Fibroblast of skin of right biceps (primary cell): ENCODE data around the gene LCLAT1.

Experiments
- DNase-seq: peaks from one replicate; pipeline ENCODE4 v3.0.0-alpha.2; 2013

The LCLAT1 gene

GRCh38 chr2:30527411-30527810 lies 80.4 kb downstream of the LCLAT1 start:
- DNase-seq: no peak

GRCh38 chr2:30527859-30528258 lies 80.8 kb downstream of the LCLAT1 start:
- DNase-seq: no peak

GRCh38 chr2:30530346-30530745 lies 83.3 kb downstream of the LCLAT1 start:
- no peak for DNase-seq

GRCh38 chr2:30541680-30542079 lies 94.6 kb downstream of the LCLAT1 start:
- no peak for DNase-seq

GRCh38 chr2:30545875-30546274 lies 98.8 kb downstream of the LCLAT1 start:
- DNase-seq: no peak

GRCh38 chr2:30548386-30548785 lies 101.3 kb downstream of the LCLAT1 start:
- no peak for DNase-seq

- DNase-seq: no peak
Measured at GRCh38 chr2:30549096-30549495, 102.0 kb downstream of the LCLAT1 start.

- DNase-seq: no peak
Measured at GRCh38 chr2:30559544-30560275, 112.7 kb downstream of the LCLAT1 start.

- DNase-seq: no peak
Measured at GRCh38 chr2:30561349-30561748, 114.3 kb downstream of the LCLAT1 start.

- DNase-seq: peak; percentile 14
Measured at GRCh38 chr2:30565851-30566358, 118.9 kb downstream of the LCLAT1 start.

GRCh38 chr2:30566631-30567030 lies 119.6 kb downstream of the LCLAT1 start:
- peak; percentile 15 for DNase-seq

- DNase-seq: no peak
Measured at GRCh38 chr2:30567317-30567716, 120.3 kb downstream of the LCLAT1 start.

- DNase-seq: peak; percentile 65
Measured at GRCh38 chr2:30569946-30570345, 122.9 kb downstream of the LCLAT1 start.

GRCh38 chr2:30577151-30577550 lies 130.1 kb downstream of the LCLAT1 start:
- DNase-seq: no peak

GRCh38 chr2:30580391-30580790 lies 133.3 kb downstream of the LCLAT1 start:
- no peak for DNase-seq

GRCh38 chr2:30582521-30582920 lies 135.5 kb downstream of the LCLAT1 start:
- no peak for DNase-seq

GRCh38 chr2:30583204-30583749 lies 136.2 kb downstream of the LCLAT1 start:
- DNase-seq: no peak

GRCh38 chr2:30584116-30584515 lies 137.1 kb downstream of the LCLAT1 start:
- DNase-seq: no peak

- peak; percentile 27 for DNase-seq
Measured at GRCh38 chr2:30588994-30589393, 141.9 kb downstream of the LCLAT1 start.

- no peak for DNase-seq
Measured at GRCh38 chr2:30590407-30590806, 143.4 kb downstream of the LCLAT1 start.

- no peak for DNase-seq
Measured at GRCh38 chr2:30591186-30591585, 144.1 kb downstream of the LCLAT1 start.

- no peak for DNase-seq
Measured at GRCh38 chr2:30601375-30601774, 154.3 kb downstream of the LCLAT1 start.

- no peak for DNase-seq
Measured at GRCh38 chr2:30605197-30605596, 158.2 kb downstream of the LCLAT1 start.

GRCh38 chr2:30608643-30609042 lies 161.6 kb downstream of the LCLAT1 start:
- no peak for DNase-seq

- DNase-seq: no peak
Measured at GRCh38 chr2:30611583-30611982, 164.5 kb downstream of the LCLAT1 start.
